Measurements from ENCODE around the gene MCRIP1. TPM values are rescaled to one million over a fixed set of nuclear protein-coding genes. Genes with fewer than 3 reads are reported as not detected.

The MCRIP1 gene
- total and polyA plus RNA-seq, 2 of the 4 experiments (the other 2 are of a cell fraction), result 56.5 to 164 TPM

- TF ChIP-seq, protein P1, sequence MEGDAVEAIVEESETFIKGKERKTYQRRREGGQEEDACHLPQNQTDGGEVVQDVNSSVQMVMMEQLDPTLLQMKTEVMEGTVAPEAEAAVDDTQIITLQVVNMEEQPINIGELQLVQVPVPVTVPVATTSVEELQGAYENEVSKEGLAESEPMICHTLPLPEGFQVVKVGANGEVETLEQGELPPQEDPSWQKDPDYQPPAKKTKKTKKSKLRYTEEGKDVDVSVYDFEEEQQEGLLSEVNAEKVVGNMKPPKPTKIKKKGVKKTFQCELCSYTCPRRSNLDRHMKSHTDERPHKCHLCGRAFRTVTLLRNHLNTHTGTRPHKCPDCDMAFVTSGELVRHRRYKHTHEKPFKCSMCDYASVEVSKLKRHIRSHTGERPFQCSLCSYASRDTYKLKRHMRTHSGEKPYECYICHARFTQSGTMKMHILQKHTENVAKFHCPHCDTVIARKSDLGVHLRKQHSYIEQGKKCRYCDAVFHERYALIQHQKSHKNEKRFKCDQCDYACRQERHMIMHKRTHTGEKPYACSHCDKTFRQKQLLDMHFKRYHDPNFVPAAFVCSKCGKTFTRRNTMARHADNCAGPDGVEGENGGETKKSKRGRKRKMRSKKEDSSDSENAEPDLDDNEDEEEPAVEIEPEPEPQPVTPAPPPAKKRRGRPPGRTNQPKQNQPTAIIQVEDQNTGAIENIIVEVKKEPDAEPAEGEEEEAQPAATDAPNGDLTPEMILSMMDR (conservative IDR thresholded peaks at IDR 0.05; ENCODE audit: low read depth, low read length), result peak; percentile 30; the same call in 1 of the 2 replicates
These were observed 38.5 kb upstream of the MCRIP1 start (continued) for GRCh38 chr17:81871387-81872230.

- no peaks in the 10 kb centered on the region for H3K27me3 ChIP-seq (ENCODE audit: control insufficient read depth, insufficient read depth, low read length)
- peak within 1 kb of the TSS; percentile 93 for H3K4me2 ChIP-seq (ENCODE audit: low read depth, low read length)
- H4K5ac ChIP-seq (ENCODE audit: low read depth, low read length), result peak within 1 kb of the TSS; percentile 95
- H3K9me3 ChIP-seq (ENCODE audit: control insufficient read depth, insufficient read depth, low read length), result no peaks in the 10 kb centered on the region
- CTCF ChIA-PET, result no interaction called here
- H3K14ac ChIP-seq (replicated peaks; ENCODE audit: low read depth, low read length), result peak within 1 kb of the TSS; percentile 98
- peak within 1 kb of the TSS; percentile 85 for H3K18ac ChIP-seq (ENCODE audit: low read depth, low read length)
- peaks cover 35% of the 10 kb centered on the region for H3K4me1 ChIP-seq (ENCODE audit: control insufficient read depth, insufficient read depth, low read length)
- peak; percentile 38 for ATAC-seq (ENCODE audit: low read depth)
- H4K91ac ChIP-seq (ENCODE audit: insufficient read depth, low read depth, low read length), result peak within 1 kb of the TSS; percentile 98
- no peak for DNase-seq
- H3K23ac ChIP-seq (ENCODE audit: low read depth, low read length), result peak within 1 kb of the TSS; percentile 99
- H2AFZ ChIP-seq (replicated peaks; ENCODE audit: low read length, poor library complexity), result peak within 1 kb of the TSS; percentile 99
- intact Hi-C loops (cut with micrococcal nuclease) (no loop called here), dilution Hi-C loops (cut with HindIII; ENCODE audit: low sequenced_read_pairs, unreplicated experiment) (no loop called here), in situ Hi-C loops (cut with MboI; ENCODE audit: low sequenced_read_pairs) (no loop called here)
- H2BK5ac ChIP-seq (ENCODE audit: low read depth, low read length, poor library complexity, severe bottlenecking), result peak within 1 kb of the TSS; percentile 99
- peak within 1 kb of the TSS; percentile 100 for H2AK9ac ChIP-seq (replicated peaks; ENCODE audit: low read depth, low read length, poor library complexity)
- peaks cover 8% of the 10 kb centered on the region; the same call in 1 of the 2 replicates for H3K9me1 ChIP-seq (ENCODE audit: insufficient read depth, low read length)
- peaks cover 26% of the 10 kb centered on the region for H3K36me3 ChIP-seq (ENCODE audit: control insufficient read depth, insufficient read depth, low read length)
- H3K79me1 ChIP-seq (ENCODE audit: low read depth in 1 of 2, low read length in 2 of 2), result peaks cover 5 to 61% of the 10 kb centered on the region in 2 experiments; a peak in 3 of 4 replicates
- peak within 1 kb of the TSS; percentile 97 for H3K9ac ChIP-seq (ENCODE audit: low read depth, low read length)
- peak within 1 kb of the TSS; percentile 100 for H2AK5ac ChIP-seq (ENCODE audit: low read depth, low read length)
- no peak within 1 kb of the TSS for H2BK20ac ChIP-seq (ENCODE audit: low read depth, low read length)
- POLR2A ChIA-PET (ENCODE audit: unreplicated experiment), result no interaction called here
- H4K20me1 ChIP-seq (ENCODE audit: insufficient read depth, low read length), result peaks cover 45% of the 10 kb centered on the region
- H3K27ac ChIP-seq (ENCODE audit: insufficient read depth, low read length), result peak within 1 kb of the TSS; percentile 99
- H4K8ac ChIP-seq (ENCODE audit: low read depth in 2 of 2, low read length in 2 of 2), result peak within 1 kb of the TSS; percentile 98 to 99
- BruUV-seq (replicated peaks), result no TSS peak
- WGBS, 2 experiments (ENCODE audit: extremely low coverage in 2 of 2, insufficient read length in 1 of 2), result 0% methylated on average over 11 of the region's 64 CpGs; no CpG with 5 or more reads in 1 of the 2 experiments
- peak within 1 kb of the TSS; percentile 99 for H3K4ac ChIP-seq (ENCODE audit: low read depth, low read length)
- H3K56ac ChIP-seq (ENCODE audit: extremely low read depth, insufficient read depth, low read length), result peak within 1 kb of the TSS; percentile 91
- TF ChIP-seq RCOR1 (IDR thresholded peaks at IDR 0.05; ENCODE audit: insufficient replicate concordance, low read length) (no peak), RFX5 (IDR thresholded peaks at IDR 0.05; ENCODE audit: low read depth, low read length) (no peak), CEBPB (IDR thresholded peaks at IDR 0.05; ENCODE audit: low read depth, low read length) (no peak), POLR2A (IDR thresholded peaks at IDR 0.05; ENCODE audit: low read depth, low read length) (peak; percentile 65; the same call in 1 of the 2 replicates)
- H2BK120ac ChIP-seq (ENCODE audit: low read depth, low read length), result peak within 1 kb of the TSS; percentile 68
- peak within 1 kb of the TSS; percentile 45; the same call in 1 of the 3 replicates for H2BK15ac ChIP-seq (ENCODE audit: low read depth, low read length)
- peak within 1 kb of the TSS; percentile 87 for H3K4me3 ChIP-seq (ENCODE audit: insufficient read depth, low read depth, low read length)
These were observed 37.9 kb upstream of the MCRIP1 start, which contains the start of gene ARHGDIA for GRCh38 chr17:81870981-81871386. Gene ARHGDIA (minus strand): TSS chr17:81871337. CDS start chr17:81869930, 1,407 bp downstream.
